Peyer's patch (tissue), 4 donors: ENCODE results near the gene CCK. TPM values are rescaled to one million over a fixed set of nuclear protein-coding genes. Genes with fewer than 3 reads are reported as not detected.

Experiments used
- DNase-seq, 3 donors: peaks; one replicate each; pipeline ENCODE4 v3.0.0-alpha.2; 2017 to 2019
- H3K27ac ChIP-seq, 4 donors: fragments of 200-600 bp; sonication (generic); one replicate each; pipeline ENCODE4 v1.5.1; 2016 to 2019
- H3K27me3 ChIP-seq, 2 donors: fragments of 200-600 bp; sonication (generic); one replicate each; pipeline ENCODE4 v1.5.1; 2019
- H3K36me3 ChIP-seq, 3 donors: fragments of 200-600 bp; sonication (generic); one replicate each; pipeline ENCODE4 v1.5.1; 2016 to 2019
- H3K4me1 ChIP-seq, 4 donors: fragments of 200-600 bp; sonication (generic); one replicate each; pipeline ENCODE4 v1.5.1; 2016 to 2019
- H3K4me3 ChIP-seq, 4 donors: fragments of 200-600 bp; sonication (generic); 1 replicate in 3 of 4; 2 replicates in 1 of 4; pipeline ENCODE4 v1.5.1; 2016 to 2019; ENCODE audit warnings: mild to moderate bottlenecking in 1 of 4
- H3K9me3 ChIP-seq, 4 donors: fragments of 200-600 bp; sonication (generic); one replicate each; pipeline ENCODE4 v1.5.1; 2016 to 2019; ENCODE audit warnings: mild to moderate bottlenecking in 1 of 4
- POLR2A ChIP-seq, 2 donors: fragments of 450-650 bp; IDR thresholded peaks; one replicate each; pipeline ENCODE4 v1.5.1; 2017; ENCODE audit warnings: antibody characterized with exemption in 2 of 2, mild to moderate bottlenecking in 2 of 2, moderate library complexity in 2 of 2
- total RNA-seq, 4 donors: library from RNA; depleted of rRNA; stranded (reverse); fragments of >200 nt; gene quantifications; one replicate each; pipeline ENCODE4 v1.1.0, GENCODE V29; 2016
- TF ChIP-seq, protein P1 (sequence below), 6 experiments: fragments of 450-650 bp in 4 of 6; fragments of 200-600 bp in 2 of 6; sonication (generic) in 1 of 6; IDR thresholded peaks; one replicate each; pipeline ENCODE4 v1.5.1; 2017 to 2019; ENCODE audit warnings: antibody characterized with exemption in 6 of 6, mild to moderate bottlenecking in 3 of 6, moderate library complexity in 1 of 6

Gene CCK
- total RNA-seq, 4 donors from 2014 or later, result 3.5 TPM; not detected in 3

DNA sequence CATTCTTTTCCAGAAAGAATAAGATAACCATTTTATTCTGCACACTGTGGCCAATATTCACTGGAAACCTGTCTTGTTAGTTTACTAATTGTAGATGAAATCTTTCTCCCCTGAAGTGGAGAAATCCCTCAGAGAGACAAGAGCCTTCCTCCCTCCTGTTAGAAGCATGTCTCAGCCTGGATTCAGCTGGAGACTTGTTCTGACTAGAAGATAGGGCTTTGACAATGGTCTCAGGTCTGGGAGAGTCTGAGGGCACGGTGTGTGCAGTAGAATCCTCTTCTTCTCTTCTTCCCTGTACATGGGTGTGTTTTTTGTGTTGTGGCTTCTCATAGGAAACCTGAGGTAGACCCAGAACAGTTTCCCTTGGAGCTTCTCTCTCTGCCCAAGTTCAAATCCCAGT lies 19.9 kb downstream of the CCK start:
- no peaks in the 10 kb centered on the region for H3K36me3 ChIP-seq
- H3K4me1 ChIP-seq, result no peaks in the 10 kb centered on the region
- no peaks in the 10 kb centered on the region for H3K27me3 ChIP-seq
- no peak overlapping the region for H3K27ac ChIP-seq
- no peaks in the 10 kb centered on the region for H3K9me3 ChIP-seq
- H3K4me3 ChIP-seq, result no peak overlapping the region
- TF ChIP-seq, protein P1, sequence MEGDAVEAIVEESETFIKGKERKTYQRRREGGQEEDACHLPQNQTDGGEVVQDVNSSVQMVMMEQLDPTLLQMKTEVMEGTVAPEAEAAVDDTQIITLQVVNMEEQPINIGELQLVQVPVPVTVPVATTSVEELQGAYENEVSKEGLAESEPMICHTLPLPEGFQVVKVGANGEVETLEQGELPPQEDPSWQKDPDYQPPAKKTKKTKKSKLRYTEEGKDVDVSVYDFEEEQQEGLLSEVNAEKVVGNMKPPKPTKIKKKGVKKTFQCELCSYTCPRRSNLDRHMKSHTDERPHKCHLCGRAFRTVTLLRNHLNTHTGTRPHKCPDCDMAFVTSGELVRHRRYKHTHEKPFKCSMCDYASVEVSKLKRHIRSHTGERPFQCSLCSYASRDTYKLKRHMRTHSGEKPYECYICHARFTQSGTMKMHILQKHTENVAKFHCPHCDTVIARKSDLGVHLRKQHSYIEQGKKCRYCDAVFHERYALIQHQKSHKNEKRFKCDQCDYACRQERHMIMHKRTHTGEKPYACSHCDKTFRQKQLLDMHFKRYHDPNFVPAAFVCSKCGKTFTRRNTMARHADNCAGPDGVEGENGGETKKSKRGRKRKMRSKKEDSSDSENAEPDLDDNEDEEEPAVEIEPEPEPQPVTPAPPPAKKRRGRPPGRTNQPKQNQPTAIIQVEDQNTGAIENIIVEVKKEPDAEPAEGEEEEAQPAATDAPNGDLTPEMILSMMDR (IDR thresholded peaks at IDR 0.05), result no peak
- TF ChIP-seq POLR2A (IDR thresholded peaks at IDR 0.05), result no peak
- DNase-seq, result no peak

DNA sequence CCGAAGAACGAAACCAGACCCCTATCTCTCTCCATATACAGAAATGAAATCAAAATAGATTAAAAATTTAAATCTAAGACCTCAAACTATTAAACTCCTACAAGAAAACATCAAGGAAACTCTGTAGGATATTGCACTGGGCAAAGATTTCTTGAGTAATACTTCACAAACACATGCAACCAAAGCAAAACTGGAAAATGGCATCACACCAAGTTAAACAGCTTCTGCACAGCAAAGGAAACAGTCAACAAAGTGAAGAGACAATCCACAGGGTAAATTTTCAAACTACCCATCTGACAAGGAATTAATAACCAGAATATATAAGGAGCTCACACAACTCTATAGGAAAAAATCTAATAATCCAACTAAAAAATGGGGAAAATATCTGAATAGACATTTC lies 29.4 kb downstream of the CCK start:
- Histone ChIP-seq H3K4me3 (no peak overlapping the region), H3K27me3 (no peaks in the 10 kb centered on the region), H3K4me1 (no peaks in the 10 kb centered on the region), H3K36me3 (no peaks in the 10 kb centered on the region), H3K9me3 (peaks cover 0 to 6% (median 0%) of the 10 kb centered on the region in 4 donors), H3K27ac (no peak overlapping the region)
- TF ChIP-seq POLR2A (IDR thresholded peaks at IDR 0.05), result no peak
- TF ChIP-seq, protein P1 (IDR thresholded peaks at IDR 0.05), result no peak
- no peak for DNase-seq

- Histone ChIP-seq H3K4me3 (no peak overlapping the region), H3K9me3 (peaks cover 0 to 6% (median 0%) of the 10 kb centered on the region in 4 donors), H3K27ac (no peak overlapping the region), H3K4me1 (no peaks in the 10 kb centered on the region), H3K27me3 (no peaks in the 10 kb centered on the region), H3K36me3 (no peaks in the 10 kb centered on the region)
- DNase-seq, result no peak
- TF ChIP-seq, protein P1 (IDR thresholded peaks at IDR 0.05), result no peak
- no peak for TF ChIP-seq POLR2A (IDR thresholded peaks at IDR 0.05)
Observed at GRCh38 chr3:42235532-42235931, 30.5 kb downstream of the CCK start.

GRCh38 chr3:42230860-42231259 lies 35.1 kb downstream of the CCK start:
- H3K9me3 ChIP-seq, result no peaks in the 10 kb centered on the region
- no peak for TF ChIP-seq POLR2A (IDR thresholded peaks at IDR 0.05)
- TF ChIP-seq, protein P1 (IDR thresholded peaks at IDR 0.05), result no peak
- peaks cover 0 to 4% (median 0%) of the 10 kb centered on the region in 4 donors for H3K4me1 ChIP-seq
- H3K4me3 ChIP-seq, result no peak overlapping the region
- no peaks in the 10 kb centered on the region for H3K27me3 ChIP-seq
- H3K36me3 ChIP-seq, result no peaks in the 10 kb centered on the region
- no peak overlapping the region for H3K27ac ChIP-seq
- DNase-seq, result no peak

- no peak for TF ChIP-seq POLR2A (IDR thresholded peaks at IDR 0.05)
- TF ChIP-seq, protein P1 (IDR thresholded peaks at IDR 0.05), result peak in 4 of 6 experiments; percentile 29 to 64 (median 63)
- Histone ChIP-seq H3K36me3 (peaks cover 0 to 6% (median 0%) of the 10 kb centered on the region in 3 donors), H3K27me3 (no peaks in the 10 kb centered on the region), H3K4me1 (peaks cover 0 to 4% (median 0%) of the 10 kb centered on the region in 4 donors), H3K4me3 (no peak overlapping the region), H3K9me3 (no peaks in the 10 kb centered on the region), H3K27ac (no peak overlapping the region)
- no peak for DNase-seq
Observed at GRCh38 chr3:42229942-42230688, 35.9 kb downstream of the CCK start.
